ACHN (cell line): ENCODE data around the gene AVPR2.
A peak's percentile ranks its signal among the peaks of the same experiment; 100 is the strongest.

Experiments used
- DNase-seq: peaks from one replicate; pipeline ENCODE4 v3.0.0-alpha.2; 2015
- in situ Hi-C: cut with HindIII; loops from 2 replicates; pipeline ENCODE4 v1.10.0; 2017; ENCODE audit warnings: low sequenced_read_pairs, low pct_ligation_motif_present, low pct_unique_long_range_greater_than_20kb

The AVPR2 gene

DNA sequence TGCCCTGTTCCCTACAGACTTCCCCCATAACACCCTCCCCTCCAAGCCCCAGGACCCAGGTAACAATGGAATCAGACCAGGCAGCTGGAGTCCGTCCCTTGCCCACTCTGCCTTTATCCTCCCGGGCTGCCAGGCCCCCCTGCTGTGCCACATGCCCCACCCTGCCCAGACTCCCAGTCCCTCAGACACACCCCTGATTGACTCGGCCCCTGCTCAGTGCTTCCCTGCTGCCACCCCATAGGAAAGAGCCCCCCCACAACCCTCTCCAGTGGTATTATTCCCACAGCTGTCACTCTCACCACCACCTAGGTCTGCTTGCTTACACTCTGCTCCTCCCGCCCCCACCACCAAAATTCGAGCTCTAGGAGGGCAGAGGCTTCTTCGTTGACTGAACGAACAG is 35.1 kb downstream of the AVPR2 start:
- in situ Hi-C loops: no loop called here
- no peak for DNase-seq

DNA sequence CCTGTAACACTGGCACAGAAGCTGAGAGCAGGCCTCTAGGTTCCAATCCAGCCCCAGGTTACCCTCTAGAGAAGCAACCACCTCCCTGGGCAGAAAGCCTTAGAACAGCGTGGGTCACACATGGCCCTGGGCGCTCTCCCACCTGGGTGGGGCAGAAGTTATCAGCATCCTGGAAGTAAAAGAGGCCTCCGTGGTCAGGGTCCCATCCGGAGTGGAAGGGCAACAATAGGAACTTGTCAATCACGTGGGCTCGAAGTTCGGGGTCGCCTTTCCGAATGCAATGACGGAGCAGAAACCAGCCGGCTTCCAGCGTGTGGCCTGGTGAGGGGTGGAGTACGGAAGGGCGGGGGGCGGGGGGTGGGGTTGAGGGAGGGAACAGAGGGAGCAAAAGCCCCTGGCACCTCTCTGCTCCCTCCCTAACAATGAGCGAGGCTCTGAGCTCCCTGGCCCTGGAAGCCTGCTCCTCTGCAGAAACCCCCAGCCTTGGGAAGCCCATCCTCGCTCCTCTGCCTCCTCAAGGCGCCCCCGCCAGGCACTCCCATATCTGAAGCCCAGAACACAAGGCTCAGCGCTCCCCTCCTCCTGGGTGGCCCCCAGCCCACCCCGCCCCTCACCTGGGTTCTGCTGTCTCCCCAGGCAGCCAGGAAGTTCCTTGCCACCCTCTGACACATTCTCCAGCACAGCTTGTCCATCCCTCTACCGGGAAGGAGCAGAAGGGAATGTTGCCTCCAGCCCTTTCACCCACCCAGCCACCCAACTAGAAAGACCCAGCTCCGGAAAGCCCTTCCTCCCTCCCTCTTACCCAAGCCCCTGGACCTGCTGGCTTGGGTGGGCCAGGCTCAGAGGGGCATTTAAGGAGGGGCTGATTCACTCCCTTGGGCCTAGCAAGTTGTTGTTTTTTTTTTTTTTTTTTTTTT is 37.1 kb downstream of the AVPR2 start:
- DNase-seq: no peak
- in situ Hi-C loops: no loop called here

DNA sequence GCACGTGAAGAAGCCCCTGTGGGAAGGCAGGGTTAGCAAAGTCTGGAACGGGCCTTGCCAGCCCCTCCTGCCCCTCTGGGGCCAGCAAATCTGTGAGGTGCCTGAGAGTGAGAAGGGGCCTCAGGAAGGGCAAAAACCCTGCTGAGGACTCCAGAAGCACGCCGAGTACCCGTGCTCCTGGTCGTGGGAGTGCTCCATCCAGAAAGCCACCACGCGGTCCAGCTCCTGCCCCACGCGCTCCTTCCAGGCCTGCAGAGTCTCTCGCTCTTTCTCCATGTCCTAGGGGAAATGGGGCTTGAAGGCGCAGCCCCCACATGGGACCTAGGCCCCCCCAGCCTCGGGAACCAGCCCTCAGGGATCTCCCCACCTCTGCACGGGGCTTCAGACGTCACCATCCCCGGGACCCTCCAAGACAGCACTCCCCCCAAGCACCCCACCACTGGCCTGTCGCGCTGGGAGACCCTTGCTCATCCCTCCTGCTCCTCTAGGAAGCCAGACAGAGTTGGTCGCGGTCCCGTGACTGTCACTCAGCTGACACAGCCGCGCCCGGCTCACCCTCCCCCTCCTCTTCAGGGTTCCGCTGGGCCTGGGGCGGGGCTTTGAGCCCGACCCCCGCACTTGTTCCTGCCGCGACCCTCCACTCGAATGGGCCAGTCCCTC is 39.8 kb downstream of the AVPR2 start, which contains the start of gene RENBP:
Gene RENBP, minus strand, starts transcription at position 504 of the 660 bp plus-strand sequence. Its CDS starts 33 bp downstream, at position 471.
- in situ Hi-C loops: no loop called here
- DNase-seq: no peak

DNA sequence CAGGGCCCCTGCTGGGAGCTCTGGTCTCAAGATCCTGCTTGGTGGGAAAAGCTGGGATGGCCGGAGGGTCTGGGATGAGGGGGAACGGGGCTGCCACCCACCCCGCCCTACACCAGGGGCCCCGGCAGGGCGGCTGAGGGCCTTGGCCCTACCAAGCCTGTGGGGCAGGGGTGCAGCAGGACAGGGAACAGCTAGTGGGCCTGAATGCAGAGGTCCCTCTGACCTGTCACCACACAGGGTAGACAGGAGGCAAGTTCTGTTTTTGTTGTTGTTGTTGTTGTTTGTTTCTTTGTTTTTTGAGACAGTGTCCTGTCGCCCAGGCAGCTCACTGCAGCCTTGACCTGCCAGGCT is 40.3 kb downstream of the AVPR2 start:
- in situ Hi-C loops: no loop called here
- no peak for DNase-seq

DNA sequence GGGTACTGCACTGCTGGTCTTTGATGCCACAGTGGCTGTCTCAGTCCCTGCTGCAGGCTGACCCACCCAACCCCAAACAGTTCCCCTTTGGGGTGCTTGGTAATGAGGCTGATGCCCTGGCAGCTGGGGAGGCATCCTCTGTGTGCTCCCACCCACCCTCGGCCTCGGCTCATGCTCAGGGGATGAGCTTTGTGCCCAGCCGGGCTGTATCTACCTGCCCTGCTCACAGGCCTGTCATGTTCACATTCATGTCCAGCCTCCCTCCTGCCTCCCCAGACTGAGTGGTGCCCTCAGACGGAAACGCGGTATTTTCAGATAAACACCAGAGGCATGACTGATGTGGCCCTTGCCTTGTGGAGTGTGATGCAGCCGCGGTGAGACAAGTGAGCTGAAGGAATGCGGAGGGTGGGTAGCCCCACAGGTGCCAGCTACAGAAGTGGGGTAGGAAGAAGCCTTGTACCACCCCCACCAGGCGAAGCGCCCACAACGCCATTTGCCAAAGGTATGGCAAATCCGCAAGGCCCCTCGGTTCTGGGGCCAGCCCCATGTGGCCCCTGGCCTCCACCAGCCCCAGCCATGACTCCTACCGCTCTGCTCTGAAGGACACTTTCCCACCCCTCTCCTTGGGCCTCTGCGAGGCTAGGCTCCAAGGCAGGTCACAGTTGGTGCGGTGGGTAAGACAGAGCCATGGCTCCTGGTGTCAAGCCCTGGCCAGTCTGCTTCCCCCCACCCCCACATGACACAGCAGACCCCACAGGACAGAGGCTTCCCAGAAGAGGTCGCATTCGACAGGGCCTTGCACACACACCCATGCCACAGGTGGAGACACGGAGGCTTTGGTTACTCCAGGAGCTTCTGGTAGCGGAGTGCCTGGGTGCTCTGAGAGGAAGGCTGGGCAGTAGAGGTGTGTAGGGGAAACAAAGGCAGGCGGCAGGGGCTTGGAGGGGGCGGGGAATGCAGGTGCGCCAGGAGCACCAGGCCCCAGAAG is 41.8 kb downstream of the AVPR2 start:
- in situ Hi-C loops: no loop called here
- no peak for DNase-seq

DNA sequence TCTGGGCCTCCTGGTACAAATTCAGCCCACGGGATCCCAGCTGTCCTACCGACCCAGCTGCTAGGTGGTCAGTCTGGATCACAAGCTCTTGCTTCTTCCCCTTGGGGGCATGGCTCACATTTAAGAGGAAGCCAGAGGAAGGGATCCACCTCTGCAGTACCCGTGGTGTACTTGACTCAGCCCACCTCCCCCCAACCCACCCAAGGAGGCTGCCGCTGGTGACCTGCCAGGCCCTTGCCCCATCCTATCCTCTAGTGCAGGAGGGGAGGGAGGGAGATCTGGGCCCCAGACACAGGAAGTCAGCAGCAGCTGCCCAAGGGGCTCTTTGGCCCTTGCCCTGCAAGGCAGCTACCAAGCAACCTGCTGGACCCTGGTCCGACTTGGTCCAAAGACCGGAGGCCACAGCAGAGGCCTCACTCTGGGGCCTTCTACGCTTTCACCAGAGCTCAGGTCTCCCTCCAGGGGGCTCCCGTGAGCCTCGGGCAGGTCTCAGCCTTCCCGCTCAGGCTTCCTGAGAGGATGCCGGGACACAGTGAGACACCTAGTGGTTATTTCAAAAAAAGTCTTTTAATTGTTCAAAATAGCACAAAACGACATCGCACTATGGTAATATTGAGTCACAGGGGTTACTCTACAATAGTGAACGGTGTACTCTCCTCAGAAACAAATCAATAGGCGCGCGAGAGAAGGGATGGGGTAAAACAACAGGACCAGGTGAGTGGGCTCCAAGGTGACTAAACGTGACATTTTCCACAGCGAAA is 42.7 kb downstream of the AVPR2 start:
- in situ Hi-C loops: no loop called here
- DNase-seq: peak; percentile 73

DNA sequence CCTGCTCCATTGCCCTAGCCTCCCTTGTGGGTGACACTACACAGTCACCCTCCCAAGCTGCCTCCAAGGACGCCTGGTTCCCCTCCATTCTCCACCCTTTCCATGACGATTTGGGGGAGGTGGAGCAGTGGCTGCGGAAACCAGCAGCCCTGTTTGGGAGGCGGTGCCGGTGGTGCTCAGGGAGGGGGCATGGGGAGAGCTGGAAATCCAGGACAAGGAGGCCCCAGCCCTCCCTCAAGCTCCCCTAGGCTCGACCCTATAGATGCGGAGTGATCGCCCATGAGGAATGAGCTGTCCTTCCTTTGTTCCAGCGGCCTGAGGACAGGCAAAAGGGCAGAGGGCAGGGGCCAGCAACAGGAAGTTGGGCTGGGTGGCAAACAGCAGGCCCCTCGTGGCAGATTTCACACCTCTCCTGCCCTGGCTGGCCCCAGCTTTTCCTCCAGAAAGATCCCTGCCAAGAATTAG is 43.6 kb downstream of the AVPR2 start:
- in situ Hi-C loops: no loop called here
- DNase-seq: no peak

DNA sequence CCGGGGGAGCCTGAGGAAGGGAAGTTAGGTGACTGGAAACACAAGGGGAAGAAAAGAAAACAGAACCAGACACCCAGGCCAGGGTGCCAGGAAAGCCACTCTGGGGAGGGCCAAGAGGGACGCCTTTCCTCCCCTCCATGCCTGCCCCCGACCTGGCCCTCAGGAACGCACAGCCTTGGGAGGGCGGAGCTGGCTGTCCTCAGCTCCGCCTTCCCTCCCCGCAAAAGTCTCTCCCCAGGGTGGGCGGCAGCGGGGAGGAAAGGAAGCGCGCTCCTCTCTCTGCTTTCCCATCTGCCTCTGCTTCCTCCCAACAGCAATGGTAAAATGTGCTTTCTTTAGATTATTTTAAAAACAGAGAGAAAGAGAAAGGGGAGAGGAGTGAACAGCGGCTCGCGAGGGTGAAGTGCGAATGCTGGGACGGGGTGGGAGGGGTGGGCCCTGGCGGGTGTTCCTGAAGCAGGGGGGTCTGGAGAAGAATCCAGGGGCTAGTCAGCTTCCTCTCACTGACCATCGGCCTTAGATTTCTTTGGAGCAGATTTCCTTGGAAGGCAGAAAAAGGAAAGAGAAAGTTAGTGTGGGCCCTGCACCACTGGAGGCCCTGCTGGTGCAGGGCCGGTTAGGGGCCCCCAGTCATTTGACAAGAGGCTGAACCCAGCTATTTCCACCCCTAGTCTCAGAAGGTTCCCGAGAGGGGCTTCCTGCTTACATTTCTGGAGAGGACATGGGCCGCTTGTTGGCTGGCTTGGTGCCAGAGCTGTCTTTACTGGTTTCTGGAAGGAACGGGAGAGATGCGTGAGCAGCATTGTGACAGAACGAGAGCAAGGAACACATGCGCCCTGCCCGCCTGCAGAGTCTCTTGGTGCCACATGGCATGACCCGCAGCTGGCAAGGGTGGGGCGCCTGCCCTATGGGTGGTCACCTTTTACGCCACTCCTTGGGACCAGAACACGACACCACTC is 44.7 kb downstream of the AVPR2 start:
- in situ Hi-C loops: no loop called here
- DNase-seq: no peak

DNA sequence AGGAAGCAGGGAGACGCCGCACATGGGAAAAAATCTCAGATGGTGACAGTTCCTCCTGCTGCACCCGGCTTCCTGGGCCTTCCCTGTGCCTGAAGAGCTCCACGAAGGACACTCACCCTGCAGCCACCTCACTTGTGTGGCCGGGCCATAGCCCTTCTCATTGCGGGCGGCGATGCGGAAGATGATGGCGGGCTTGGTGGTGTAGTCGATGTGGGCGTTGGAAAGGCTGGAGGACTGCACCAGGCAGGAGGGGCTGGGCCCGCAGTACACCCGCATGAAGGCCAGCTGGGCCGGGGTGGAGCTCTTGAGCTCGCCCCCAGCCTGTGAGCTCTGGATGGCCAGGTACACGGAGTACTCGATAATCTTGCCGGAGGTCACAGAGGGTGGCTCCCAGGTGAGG is 45.7 kb downstream of the AVPR2 start:
- in situ Hi-C loops: no loop called here
- DNase-seq: no peak

DNA sequence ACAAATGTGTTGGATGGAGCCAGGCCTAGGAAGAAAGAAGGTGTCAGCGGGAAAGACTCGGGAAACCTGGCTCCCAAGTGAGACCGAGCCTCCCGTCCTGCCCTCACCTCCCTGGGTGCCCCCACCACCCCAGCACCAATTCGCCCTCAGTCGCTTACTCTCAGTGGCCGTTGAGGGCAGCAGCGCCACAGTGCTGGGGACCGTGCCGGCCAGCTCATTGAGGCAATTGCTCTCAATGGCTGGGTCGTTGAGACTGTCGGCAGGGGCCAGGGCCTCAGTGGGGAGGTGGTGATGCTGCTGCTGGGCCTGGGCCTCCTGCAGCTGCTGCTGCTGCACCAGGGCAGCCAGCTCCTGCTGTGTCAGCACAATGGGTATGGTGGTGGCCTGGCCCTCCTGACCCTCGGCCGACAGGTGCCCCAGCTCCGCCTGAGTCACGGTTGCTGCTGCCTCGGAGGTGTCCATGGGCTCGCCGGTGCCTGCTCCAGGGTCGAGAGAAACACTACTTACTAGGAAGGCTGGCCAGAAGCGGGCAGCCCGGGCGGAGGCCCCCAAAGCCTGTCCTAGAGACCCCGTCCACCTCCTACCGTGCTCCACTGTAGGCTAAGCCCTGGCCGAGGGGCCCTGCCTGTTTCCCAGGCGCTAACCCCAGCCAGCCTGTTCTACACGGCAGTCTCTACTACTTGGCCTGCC is 47.4 kb downstream of the AVPR2 start:
- in situ Hi-C loops: no loop called here
- no peak for DNase-seq

DNA sequence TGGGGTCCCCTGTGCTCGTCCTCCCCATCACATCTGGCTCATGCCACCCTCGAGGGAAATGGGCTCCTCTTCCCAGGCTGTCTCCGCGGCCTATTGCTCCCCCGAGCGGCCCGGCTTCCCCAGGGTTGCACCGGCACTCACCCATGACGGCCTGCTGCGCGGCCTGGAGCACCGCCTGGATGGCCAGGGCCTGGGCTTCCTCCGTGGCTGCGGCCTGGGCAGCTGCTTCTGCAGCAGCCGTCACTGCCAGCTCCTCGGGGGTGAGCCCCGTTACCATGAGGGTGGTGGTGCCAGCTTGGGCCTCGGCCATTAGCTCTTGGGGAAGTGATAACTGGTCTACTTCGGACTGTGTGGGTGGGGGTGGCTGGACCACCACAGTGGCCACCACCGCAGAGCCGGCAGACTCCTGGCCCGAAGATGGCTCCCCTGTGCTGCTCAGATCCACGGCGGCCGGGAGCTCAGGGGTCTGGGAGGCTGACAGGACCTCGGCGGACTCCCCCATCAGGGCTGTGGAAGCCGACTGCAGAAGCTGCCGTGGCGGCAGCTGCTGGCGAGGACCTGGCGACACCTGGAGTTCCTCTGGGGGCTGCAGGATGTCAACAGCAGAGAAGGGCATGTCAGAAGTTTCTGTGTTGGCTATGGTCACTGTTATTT is 48.0 kb downstream of the AVPR2 start:
- DNase-seq: no peak
- in situ Hi-C loops: no loop called here

DNA sequence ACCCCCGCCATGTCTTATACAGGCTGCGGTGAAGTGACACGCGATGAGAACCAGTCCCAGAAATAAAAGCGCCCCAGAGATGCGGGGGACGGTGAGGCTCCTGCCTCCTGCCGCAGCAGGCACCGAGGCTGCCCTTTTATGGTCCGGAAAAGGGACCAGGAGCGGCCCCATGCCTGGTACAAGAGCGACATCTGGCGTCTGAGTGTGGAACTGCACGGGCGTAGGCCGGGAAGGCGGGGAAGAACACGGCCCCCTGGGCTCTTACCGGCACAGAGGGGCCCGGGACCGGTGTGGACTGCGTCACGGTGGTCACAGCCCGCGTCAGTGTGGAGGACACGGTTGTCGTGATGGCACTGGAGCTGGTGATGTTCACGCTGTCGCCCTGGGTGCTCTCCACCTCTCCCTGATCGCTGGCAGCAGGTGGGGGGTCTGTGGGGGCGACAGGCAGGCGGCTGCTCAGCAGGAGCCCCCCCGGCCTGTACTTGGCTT is 48.9 kb downstream of the AVPR2 start:
- DNase-seq: peak; percentile 47
- in situ Hi-C loops: no loop called here

DNA sequence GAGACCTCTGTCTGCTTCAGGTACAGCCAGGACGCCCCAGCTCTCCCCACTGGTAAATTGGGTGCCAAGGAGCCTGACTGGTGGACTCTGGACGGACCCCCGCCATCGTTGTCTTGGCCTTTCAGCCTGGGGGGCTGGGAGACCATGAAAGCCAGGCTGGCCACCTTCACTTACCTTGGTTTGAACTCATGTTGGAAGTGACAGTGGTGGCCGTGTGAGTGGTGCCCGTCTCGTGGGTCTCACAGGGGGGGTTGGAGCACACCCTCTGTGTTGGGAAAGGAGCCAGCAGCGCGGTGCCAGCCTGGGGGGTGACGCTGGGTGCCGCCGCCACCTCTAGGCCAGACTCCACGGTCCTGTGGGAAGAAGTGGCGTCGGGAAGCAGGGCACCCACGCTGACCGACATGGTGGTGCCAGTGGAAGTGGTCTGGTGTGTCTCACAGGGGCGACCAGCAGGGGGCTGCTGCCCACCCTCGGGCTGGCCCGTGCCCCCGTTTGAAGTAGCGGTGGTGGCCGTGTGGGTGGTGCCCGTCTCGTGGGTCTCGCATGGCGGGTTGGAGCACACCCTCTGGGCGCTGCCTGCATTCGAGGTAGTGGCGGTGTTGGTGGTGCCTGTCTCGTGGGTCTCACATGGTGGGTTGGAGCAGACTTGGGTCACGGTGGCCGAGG is 49.6 kb downstream of the AVPR2 start:
- in situ Hi-C loops: no loop called here
- no peak for DNase-seq

DNA sequence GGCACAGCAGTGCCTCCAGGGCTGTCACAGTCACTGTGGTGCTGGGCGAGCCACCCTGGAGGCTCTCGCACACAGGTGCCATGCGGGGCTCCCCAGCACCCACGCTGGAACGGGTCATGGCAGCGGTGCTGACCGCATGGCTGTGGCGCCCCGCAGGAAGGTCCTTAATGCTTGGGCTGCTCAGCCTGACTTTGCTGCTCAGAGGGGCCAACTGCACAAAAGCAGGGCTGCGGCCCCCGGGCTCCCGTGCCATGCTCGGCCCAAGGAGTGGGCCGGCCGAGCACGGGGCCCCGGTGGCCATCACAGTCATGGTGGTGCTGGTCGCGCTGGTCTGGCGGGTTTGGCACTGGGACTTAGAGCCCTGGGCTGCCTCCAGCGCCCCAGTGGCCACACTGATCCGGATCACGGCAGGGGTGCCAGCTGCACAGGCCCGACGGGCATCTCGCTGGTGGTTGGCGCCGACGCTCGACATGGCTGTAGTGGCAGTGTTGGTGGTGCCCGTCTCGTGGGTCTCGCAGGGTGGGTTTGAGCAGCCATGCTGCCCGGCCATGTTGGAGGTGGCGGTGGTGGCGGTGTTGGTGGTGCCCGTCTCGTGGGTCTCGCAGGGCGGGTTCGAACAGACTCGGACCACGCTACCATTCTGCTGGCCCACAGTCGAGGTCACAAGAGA is 50.2 kb downstream of the AVPR2 start:
- in situ Hi-C loops: no loop called here
- no peak for DNase-seq

DNA sequence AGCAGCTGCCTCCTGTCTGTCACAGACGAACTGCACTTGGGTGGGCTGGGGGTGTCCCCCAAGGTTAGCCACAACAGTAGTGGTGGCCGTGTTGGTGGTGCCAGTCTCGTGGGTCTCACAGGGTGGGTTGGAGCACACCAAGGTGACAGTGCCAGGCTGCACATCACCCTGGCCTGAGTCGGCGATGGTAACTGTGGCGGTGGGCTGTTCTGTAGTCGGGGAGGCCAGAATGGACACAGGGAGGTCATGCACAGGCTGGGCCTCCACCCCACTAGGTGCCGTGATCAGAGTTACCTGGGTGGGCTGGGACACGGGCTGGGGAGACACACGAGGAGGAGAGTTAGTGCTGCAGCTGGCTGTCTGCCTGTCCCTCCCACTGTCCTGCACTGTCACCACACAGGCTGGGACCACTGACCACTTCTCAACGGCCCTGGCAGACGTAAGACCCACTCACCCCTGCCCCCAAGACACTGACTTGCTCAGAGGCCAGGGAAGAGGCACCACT is 50.8 kb downstream of the AVPR2 start:
- in situ Hi-C loops: no loop called here

More for the DNA sequence above, 50.8 kb downstream of the AVPR2 start:
- DNase-seq: no peak
